GM23338 (cell line): ENCODE results near the gene CNNM1.

ENCODE experiments used
- EZH2 ChIP-seq: fragments of 200-600 bp; sonication (generic); IDR thresholded peaks from one replicate; pipeline ENCODE4 v1.8.0; 2017; ENCODE audit warnings: antibody characterized with exemption, mild to moderate bottlenecking, low read depth; ENCODE audit not compliant: unreplicated experiment
- EZH2phosphoT487 ChIP-seq: fragments of 200-600 bp; sonication (generic); IDR thresholded peaks from one replicate; pipeline ENCODE4 v1.8.1; 2018; ENCODE audit warnings: antibody characterized with exemption; ENCODE audit not compliant: unreplicated experiment
- POLR2AphosphoS5 ChIP-seq: IDR thresholded peaks from 2 replicates; pipeline ENCODE4 v1.6.1; 2016; ENCODE audit warnings: antibody characterized with exemption, low read depth
- REST ChIP-seq: IDR thresholded peaks from one replicate; pipeline ENCODE4 v1.6.1; 2018; ENCODE audit warnings: antibody characterized with exemption; ENCODE audit not compliant: unreplicated experiment
- TF ChIP-seq, protein P1 (sequence below), 2 experiments: fragments of 200-600 bp in 1 of 2; sonication (generic) in 1 of 2; conservative IDR thresholded peaks; 2 replicates each; pipeline versions ENCODE4 v1.5.1 to v1.6.1; 2016 to 2017; ENCODE audit warnings: antibody characterized with exemption in 2 of 2, low read depth in 2 of 2, mild to moderate bottlenecking in 2 of 2, moderate library complexity in 1 of 2
- TF ChIP-seq, protein P2 (sequence below): IDR thresholded peaks from 2 replicates; pipeline ENCODE4 v1.6.1; 2016; ENCODE audit warnings: antibody characterized with exemption
- TF ChIP-seq, protein P3 (sequence below): fragments of 250-450 bp; sonication (Bioruptor Pico); IDR thresholded peaks from 2 replicates; pipeline ENCODE4 v1.5.0; 2020; ENCODE audit warnings: mild to moderate bottlenecking, moderate library complexity

- TF ChIP-seq POLR2AphosphoS5 (no peak), EZH2phosphoT487 (no peak), EZH2 (no peak), REST (no peak)
- TF ChIP-seq, protein P1, sequence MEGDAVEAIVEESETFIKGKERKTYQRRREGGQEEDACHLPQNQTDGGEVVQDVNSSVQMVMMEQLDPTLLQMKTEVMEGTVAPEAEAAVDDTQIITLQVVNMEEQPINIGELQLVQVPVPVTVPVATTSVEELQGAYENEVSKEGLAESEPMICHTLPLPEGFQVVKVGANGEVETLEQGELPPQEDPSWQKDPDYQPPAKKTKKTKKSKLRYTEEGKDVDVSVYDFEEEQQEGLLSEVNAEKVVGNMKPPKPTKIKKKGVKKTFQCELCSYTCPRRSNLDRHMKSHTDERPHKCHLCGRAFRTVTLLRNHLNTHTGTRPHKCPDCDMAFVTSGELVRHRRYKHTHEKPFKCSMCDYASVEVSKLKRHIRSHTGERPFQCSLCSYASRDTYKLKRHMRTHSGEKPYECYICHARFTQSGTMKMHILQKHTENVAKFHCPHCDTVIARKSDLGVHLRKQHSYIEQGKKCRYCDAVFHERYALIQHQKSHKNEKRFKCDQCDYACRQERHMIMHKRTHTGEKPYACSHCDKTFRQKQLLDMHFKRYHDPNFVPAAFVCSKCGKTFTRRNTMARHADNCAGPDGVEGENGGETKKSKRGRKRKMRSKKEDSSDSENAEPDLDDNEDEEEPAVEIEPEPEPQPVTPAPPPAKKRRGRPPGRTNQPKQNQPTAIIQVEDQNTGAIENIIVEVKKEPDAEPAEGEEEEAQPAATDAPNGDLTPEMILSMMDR (conservative IDR thresholded peaks at IDR 0.05; ENCODE audit: low read depth in 2 of 2) = no peak
- TF ChIP-seq, protein P2, sequence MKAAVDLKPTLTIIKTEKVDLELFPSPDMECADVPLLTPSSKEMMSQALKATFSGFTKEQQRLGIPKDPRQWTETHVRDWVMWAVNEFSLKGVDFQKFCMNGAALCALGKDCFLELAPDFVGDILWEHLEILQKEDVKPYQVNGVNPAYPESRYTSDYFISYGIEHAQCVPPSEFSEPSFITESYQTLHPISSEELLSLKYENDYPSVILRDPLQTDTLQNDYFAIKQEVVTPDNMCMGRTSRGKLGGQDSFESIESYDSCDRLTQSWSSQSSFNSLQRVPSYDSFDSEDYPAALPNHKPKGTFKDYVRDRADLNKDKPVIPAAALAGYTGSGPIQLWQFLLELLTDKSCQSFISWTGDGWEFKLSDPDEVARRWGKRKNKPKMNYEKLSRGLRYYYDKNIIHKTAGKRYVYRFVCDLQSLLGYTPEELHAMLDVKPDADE = no peak
- TF ChIP-seq, protein P3, sequence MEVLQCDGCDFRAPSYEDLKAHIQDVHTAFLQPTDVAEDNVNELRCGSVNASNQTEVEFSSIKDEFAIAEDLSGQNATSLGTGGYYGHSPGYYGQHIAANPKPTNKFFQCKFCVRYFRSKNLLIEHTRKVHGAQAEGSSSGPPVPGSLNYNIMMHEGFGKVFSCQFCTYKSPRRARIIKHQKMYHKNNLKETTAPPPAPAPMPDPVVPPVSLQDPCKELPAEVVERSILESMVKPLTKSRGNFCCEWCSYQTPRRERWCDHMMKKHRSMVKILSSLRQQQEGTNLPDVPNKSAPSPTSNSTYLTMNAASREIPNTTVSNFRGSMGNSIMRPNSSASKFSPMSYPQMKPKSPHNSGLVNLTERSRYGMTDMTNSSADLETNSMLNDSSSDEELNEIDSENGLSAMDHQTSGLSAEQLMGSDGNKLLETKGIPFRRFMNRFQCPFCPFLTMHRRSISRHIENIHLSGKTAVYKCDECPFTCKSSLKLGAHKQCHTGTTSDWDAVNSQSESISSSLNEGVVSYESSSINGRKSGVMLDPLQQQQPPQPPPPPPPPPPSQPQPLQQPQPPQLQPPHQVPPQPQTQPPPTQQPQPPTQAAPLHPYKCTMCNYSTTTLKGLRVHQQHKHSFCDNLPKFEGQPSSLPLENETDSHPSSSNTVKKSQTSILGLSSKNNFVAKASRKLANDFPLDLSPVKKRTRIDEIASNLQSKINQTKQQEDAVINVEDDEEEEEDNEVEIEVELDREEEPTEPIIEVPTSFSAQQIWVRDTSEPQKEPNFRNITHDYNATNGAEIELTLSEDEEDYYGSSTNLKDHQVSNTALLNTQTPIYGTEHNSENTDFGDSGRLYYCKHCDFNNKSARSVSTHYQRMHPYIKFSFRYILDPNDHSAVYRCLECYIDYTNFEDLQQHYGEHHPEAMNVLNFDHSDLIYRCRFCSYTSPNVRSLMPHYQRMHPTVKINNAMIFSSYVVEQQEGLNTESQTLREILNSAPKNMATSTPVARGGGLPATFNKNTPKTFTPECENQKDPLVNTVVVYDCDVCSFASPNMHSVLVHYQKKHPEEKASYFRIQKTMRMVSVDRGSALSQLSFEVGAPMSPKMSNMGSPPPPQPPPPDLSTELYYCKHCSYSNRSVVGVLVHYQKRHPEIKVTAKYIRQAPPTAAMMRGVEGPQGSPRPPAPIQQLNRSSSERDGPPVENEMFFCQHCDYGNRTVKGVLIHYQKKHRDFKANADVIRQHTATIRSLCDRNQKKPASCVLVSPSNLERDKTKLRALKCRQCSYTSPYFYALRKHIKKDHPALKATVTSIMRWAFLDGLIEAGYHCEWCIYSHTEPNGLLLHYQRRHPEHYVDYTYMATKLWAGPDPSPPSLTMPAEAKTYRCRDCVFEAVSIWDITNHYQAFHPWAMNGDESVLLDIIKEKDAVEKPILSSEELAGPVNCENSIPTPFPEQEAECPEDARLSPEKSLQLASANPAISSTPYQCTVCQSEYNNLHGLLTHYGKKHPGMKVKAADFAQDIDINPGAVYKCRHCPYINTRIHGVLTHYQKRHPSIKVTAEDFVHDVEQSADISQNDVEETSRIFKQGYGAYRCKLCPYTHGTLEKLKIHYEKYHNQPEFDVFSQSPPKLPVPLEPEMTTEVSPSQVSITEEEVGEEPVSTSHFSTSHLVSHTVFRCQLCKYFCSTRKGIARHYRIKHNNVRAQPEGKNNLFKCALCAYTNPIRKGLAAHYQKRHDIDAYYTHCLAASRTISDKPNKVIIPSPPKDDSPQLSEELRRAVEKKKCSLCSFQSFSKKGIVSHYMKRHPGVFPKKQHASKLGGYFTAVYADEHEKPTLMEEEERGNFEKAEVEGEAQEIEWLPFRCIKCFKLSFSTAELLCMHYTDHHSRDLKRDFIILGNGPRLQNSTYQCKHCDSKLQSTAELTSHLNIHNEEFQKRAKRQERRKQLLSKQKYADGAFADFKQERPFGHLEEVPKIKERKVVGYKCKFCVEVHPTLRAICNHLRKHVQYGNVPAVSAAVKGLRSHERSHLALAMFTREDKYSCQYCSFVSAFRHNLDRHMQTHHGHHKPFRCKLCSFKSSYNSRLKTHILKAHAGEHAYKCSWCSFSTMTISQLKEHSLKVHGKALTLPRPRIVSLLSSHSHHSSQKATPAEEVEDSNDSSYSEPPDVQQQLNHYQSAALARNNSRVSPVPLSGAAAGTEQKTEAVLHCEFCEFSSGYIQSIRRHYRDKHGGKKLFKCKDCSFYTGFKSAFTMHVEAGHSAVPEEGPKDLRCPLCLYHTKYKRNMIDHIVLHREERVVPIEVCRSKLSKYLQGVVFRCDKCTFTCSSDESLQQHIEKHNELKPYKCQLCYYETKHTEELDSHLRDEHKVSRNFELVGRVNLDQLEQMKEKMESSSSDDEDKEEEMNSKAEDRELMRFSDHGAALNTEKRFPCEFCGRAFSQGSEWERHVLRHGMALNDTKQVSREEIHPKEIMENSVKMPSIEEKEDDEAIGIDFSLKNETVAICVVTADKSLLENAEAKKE (CRISPR knock-in tag) = no peak
Measured at GRCh38 chr10:99382176-99382575, 53.0 kb downstream of the CNNM1 start.
